ENCODE data around the gene RANBP1. TPM values are rescaled to one million over a fixed set of nuclear protein-coding genes. Genes with fewer than 3 reads are reported as not detected.

The RANBP1 gene
- total RNA-seq, 4 donors from 2014 or later: 104 to 159 (median 119) TPM

GRCh38 chr22:20138417-20138738 is 22.5 kb downstream of the RANBP1 start:
- 56% methylated on average over 4 of the region's 4 CpGs for WGBS, 2 donors
- intact Hi-C loops (cut with DNase I; ENCODE audit: low total_unique reads): no loop called here
- TF ChIP-seq POLR2A (IDR thresholded peaks at IDR 0.05): no peak
- H3K4me3 ChIP-seq (ENCODE audit: low read depth, poor library complexity, severe bottlenecking): no peak overlapping the region
- no peak for DNase-seq (ENCODE audit: low spot score in 2 of 2)

- WGBS, 2 donors: 85 to 96% methylated on average over 12 to 16 of the region's 16 CpGs
- no peak for DNase-seq (ENCODE audit: low spot score in 2 of 2)
- TF ChIP-seq CTCF (IDR thresholded peaks at IDR 0.05): no peak
- H3K4me3 ChIP-seq (ENCODE audit: low read depth, poor library complexity, severe bottlenecking): no peak overlapping the region
- intact Hi-C loops (cut with DNase I; ENCODE audit: low total_unique reads): no loop called here
Measured at GRCh38 chr22:20138868-20139267, 23.0 kb downstream of the RANBP1 start.

- TF ChIP-seq POLR2A (IDR thresholded peaks at IDR 0.05) (no peak), CTCF (IDR thresholded peaks at IDR 0.05) (no peak)
- no peak overlapping the region for H3K4me3 ChIP-seq (ENCODE audit: low read depth, poor library complexity, severe bottlenecking)
- intact Hi-C loops (cut with DNase I; ENCODE audit: low total_unique reads): no loop called here
- DNase-seq (ENCODE audit: low spot score in 2 of 2): no peak
- WGBS, 2 donors: 91 to 94% methylated on average over 30 to 36 of the region's 36 CpGs
Measured at GRCh38 chr22:20139391-20140106, 23.6 kb downstream of the RANBP1 start.

- 95 to 97% methylated on average over 4 to 11 of the region's 11 CpGs for WGBS, 2 donors
- intact Hi-C loops (cut with DNase I; ENCODE audit: low total_unique reads): no loop called here
- TF ChIP-seq CTCF (IDR thresholded peaks at IDR 0.05) (no peak), POLR2A (IDR thresholded peaks at IDR 0.05) (no peak)
Measured at GRCh38 chr22:20140107-20140445, 24.2 kb downstream of the RANBP1 start.

GRCh38 chr22:20140521-20140964 is 24.6 kb downstream of the RANBP1 start:
- 96 to 99% methylated on average over 8 of the region's 17 CpGs for WGBS, 2 donors
- no peak overlapping the region for H3K4me3 ChIP-seq (ENCODE audit: low read depth, poor library complexity, severe bottlenecking)
- TF ChIP-seq CTCF (IDR thresholded peaks at IDR 0.05) (no peak), POLR2A (IDR thresholded peaks at IDR 0.05) (no peak)
- no peak for DNase-seq (ENCODE audit: low spot score in 2 of 2)
- intact Hi-C loops (cut with DNase I; ENCODE audit: low total_unique reads): no loop called here

More at GRCh38 chr22:20140107-20140445, 24.2 kb downstream of the RANBP1 start:
- DNase-seq (ENCODE audit: low spot score in 2 of 2): no peak
- H3K4me3 ChIP-seq (ENCODE audit: low read depth, poor library complexity, severe bottlenecking): no peak overlapping the region

- no peak for TF ChIP-seq CTCF (IDR thresholded peaks at IDR 0.05)
- TF ChIP-seq POLR2A (IDR thresholded peaks at IDR 0.05): no peak
- H3K4me3 ChIP-seq (ENCODE audit: low read depth, poor library complexity, severe bottlenecking): no peak overlapping the region
- DNase-seq (ENCODE audit: low spot score in 2 of 2): no peak
- intact Hi-C loops (cut with DNase I; ENCODE audit: low total_unique reads): no loop called here
- WGBS, 2 donors: 89 to 90% methylated on average over 19 to 20 of the region's 22 CpGs
Measured at GRCh38 chr22:20141186-20142077, 25.5 kb downstream of the RANBP1 start.
